ENCODE data around the gene RAD50. TPM values are rescaled to one million over a fixed set of nuclear protein-coding genes. Genes with fewer than 3 reads are reported as not detected.

The RAD50 gene
- total RNA-seq = 10 to 100 TPM; 30.4 to 36.7 TPM

GRCh38 chr5:132556763-132557477 is at the start of gene RAD50:
TSS of gene RAD50 (plus strand) at chr5:132556977. CDS start at chr5:132557325, 348 bp downstream.

GRCh38 chr5:132543472-132544201 is 13.1 kb upstream of the RAD50 start, which contains the start of gene IL5:
TSS of gene IL5 (minus strand) at chr5:132543522. CDS start at chr5:132543478, 44 bp downstream.

DNA sequence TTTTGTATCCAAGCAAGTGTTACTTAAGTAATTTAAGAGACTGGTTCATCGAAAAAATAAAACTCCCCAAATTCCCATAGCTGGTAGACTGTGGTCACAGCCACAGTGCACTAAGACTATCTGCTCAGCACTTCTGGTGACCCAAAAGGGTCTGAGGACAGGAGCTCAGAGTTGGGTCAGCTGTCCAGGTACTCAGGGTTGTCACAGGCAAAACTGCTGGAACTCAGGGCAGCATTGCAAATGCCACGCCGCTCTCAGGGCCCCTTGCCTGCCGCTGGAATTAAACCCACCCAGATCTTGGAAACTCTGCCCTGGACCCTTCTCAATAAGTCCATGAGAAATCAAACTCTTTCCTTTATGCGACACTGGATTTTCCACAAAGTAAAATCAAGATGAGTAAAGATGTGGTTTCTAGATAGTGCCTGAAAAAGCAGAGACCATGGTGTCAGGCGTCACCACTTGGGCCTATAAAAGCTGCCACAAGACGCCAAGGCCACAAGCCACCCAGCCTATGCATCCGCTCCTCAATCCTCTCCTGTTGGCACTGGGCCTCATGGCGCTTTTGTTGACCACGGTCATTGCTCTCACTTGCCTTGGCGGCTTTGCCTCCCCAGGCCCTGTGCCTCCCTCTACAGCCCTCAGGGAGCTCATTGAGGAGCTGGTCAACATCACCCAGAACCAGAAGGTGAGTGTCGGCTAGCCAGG is 101.1 kb downstream of the RAD50 start, which contains the start of gene IL13:
IL13 (plus strand) TSS at position 498 of the 705 bp plus-strand sequence; CDS start at position 512, 14 bp downstream.

DNA sequence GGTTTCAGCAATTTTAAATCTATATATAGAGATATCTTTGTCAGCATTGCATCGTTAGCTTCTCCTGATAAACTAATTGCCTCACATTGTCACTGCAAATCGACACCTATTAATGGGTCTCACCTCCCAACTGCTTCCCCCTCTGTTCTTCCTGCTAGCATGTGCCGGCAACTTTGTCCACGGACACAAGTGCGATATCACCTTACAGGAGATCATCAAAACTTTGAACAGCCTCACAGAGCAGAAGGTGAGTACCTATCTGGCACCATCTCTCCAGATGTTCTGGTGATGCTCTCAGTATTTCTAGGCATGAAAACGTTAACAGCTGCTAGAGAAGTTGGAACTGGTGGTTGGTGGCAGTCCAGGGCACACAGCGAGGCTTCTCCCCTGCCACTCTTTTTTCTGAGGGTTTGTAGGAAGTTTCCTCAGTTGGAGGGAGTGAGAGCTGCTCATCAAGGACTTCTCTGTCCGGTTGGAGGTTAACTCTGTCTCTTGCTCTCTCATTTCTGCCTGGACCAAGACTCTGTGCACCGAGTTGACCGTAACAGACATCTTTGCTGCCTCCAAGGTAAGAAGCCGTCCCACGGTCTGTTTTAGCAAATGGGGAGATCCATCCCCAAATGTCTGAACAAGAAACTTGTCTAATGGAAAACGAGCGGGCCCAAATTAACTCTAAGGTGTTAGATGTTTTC is 117.3 kb downstream of the RAD50 start, which contains the start of gene IL4:
IL4 (plus strand) TSS at position 51 of the 692 bp plus-strand sequence; CDS start at position 113, 62 bp downstream.

Other genes with a start within 250 kb of the RAD50 start
- 1 to 10 TPM; 2.8 to 3.2 TPM for gene SLC22A5, start 187.3 kb upstream of the RAD50 start, total RNA-seq
- 100 to 1,000 TPM; 321 to 353 TPM for gene IRF1, start 66.2 kb upstream of the RAD50 start, total RNA-seq
- 1 to 10 TPM in 1 of 2 experiments, under 1 TPM in 1; 0.48 to 1.5 TPM for gene IL5, start 13.5 kb upstream of the RAD50 start, total RNA-seq
- gene IL13, start 101.2 kb downstream of the RAD50 start, total RNA-seq = 1 to 10 TPM; 2.7 to 4.9 TPM
- gene IL4, start 117.0 kb downstream of the RAD50 start, total RNA-seq = 1 to 10 TPM in 1 of 2 experiments, under 1 TPM in 1; 0.55 to 1.2 TPM
- gene KIF3A, start 180.6 kb downstream of the RAD50 start, total RNA-seq = 1 to 10 TPM; 7.9 to 9.8 TPM
- 1 to 10 TPM; 7.7 to 8.4 TPM for gene CCNI2, start 190.4 kb downstream of the RAD50 start, total RNA-seq
- 10 to 100 TPM; 18.0 to 19.2 TPM for gene SEPTIN8, start 220.3 kb downstream of the RAD50 start, total RNA-seq